HEK293T (cell line): Measurements from ENCODE around the gene TMPRSS7.

Experiments used
- ELF4 ChIP-seq: fragments of 450-650 bp; IDR thresholded peaks from 2 replicates; pipeline ENCODE4 v1.6.1; 2017; ENCODE audit warnings: antibody characterized with exemption
- FOXK2 ChIP-seq: fragments of 450-650 bp; IDR thresholded peaks from 2 replicates; pipeline ENCODE4 v1.6.1; 2016; ENCODE audit warnings: mild to moderate bottlenecking
- HDGF ChIP-seq: fragments of 450-650 bp; IDR thresholded peaks from 2 replicates; pipeline ENCODE4 v1.6.1; 2017; ENCODE audit warnings: antibody characterized with exemption, borderline replicate concordance
- SP1 ChIP-seq: fragments of 450-650 bp; IDR thresholded peaks from 2 replicates; pipeline ENCODE4 v1.6.1; 2017
- TARDBP ChIP-seq: fragments of 450-650 bp; IDR thresholded peaks from 2 replicates; pipeline ENCODE4 v1.6.1; 2016
- ZNF384 ChIP-seq: fragments of 450-650 bp; IDR thresholded peaks from 2 replicates; pipeline ENCODE4 v1.6.1; 2016

DNA sequence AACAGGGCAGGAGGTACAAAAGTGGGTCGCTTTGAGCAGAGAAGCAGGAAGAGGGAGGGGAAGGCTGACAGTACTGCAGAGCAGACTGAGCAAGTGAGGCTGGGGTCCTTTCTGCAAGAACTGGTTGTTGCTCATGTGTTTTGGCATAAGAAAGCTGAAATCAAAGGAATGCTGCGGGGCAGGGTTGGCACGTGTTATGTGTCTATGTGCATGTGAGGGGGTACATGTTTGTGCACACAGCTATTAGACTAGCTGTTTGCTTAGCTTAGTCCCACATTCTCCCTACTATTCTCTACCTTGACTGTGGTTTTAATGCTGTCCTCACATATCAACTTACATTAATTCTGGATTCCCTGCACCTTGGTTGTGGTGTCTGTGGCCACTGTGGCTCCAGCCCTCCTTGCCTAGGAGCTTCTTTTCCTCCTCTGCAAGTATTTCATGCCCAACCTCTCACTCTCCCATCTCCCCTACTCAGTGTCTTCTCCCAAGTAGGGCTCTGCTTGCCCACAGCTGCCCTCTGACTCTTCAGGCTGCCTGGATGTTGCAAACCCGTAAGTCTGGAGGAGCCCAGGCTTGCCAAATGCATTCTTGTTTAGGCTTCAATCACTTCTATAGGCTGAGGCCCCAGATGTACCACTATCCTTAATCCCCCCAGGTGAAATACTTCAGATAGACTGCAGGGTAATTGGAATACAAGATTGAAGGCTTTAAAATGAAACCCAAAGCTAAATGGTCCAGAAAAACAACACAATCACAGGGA is 31.0 kb upstream of the TMPRSS7 start:
- no peak for TF ChIP-seq FOXK2
- TF ChIP-seq SP1, result no peak
- TF ChIP-seq ZNF384, result no peak
- TF ChIP-seq TARDBP, result no peak
- TF ChIP-seq ELF4, result no peak
- TF ChIP-seq HDGF, result no peak
